PC-9 (cell line): ENCODE measurements around the gene FNDC3B. TPM values are rescaled to one million over a fixed set of nuclear protein-coding genes. Genes with fewer than 3 reads are reported as not detected.

ENCODE experiments used
- BruUV-seq: library from RNA; stranded (reverse); fragments of 400-500 nt; replicated peaks from 2 replicates; lab custom pipeline; 2021; lab: Mats Ljungman, UMichigan
- CTCF ChIA-PET: fragments of 300-600 bp; sonication (Branson Sonifier 250); formaldehyde crosslinking; loops from one replicate; lab custom pipeline; 2022; ENCODE audit warnings: antibody characterized with exemption; lab: Charles Lee
- POLR2A ChIA-PET: fragments of 300-600 bp; sonication (Branson Sonifier 250); formaldehyde crosslinking; loops from one replicate; lab custom pipeline; 2022; ENCODE audit warnings: antibody characterized with exemption; ENCODE audit not compliant: unreplicated experiment; lab: Charles Lee
- DNase-seq, 2 experiments: peaks; one replicate each; pipeline versions ENCODE4 v3.0.0 to v3.0.0-alpha.2; 2015 to 2022; ENCODE audit warnings: mixed read lengths in 1 of 2
- H2AFZ ChIP-seq: fragments of 200-600 bp; sonication (generic); 2 replicates; pipeline ENCODE4 v1.8.1; 2017; ENCODE audit warnings: antibody characterized with exemption
- H3F3A ChIP-seq: fragments of 200-600 bp; sonication (generic); 2 replicates; pipeline ENCODE4 v1.8.1; 2017; ENCODE audit warnings: antibody characterized with exemption, mild to moderate bottlenecking, low read depth; ENCODE audit not compliant: insufficient read depth
- H3K27ac ChIP-seq: fragments of 200-600 bp; sonication (generic); 2 replicates; pipeline ENCODE4 v1.6.1; 2016; ENCODE audit warnings: mixed run types
- H3K27me3 ChIP-seq: fragments of 200-600 bp; sonication (generic); 2 replicates; pipeline ENCODE4 v1.6.1; 2016; ENCODE audit warnings: low read depth, mixed run types; ENCODE audit not compliant: insufficient read depth
- H3K36me3 ChIP-seq: fragments of 200-600 bp; sonication (generic); 2 replicates; pipeline ENCODE4 v1.6.1; 2016; ENCODE audit warnings: low read depth, mixed run types
- H3K4me1 ChIP-seq: fragments of 200-600 bp; sonication (generic); replicated peaks from 2 replicates; pipeline ENCODE4 v1.6.1; 2016; ENCODE audit warnings: mixed run types; ENCODE audit not compliant: insufficient read depth
- H3K4me2 ChIP-seq: fragments of 200-600 bp; sonication (generic); 2 replicates; pipeline ENCODE4 v1.6.1; 2017; ENCODE audit warnings: mixed run types
- H3K4me3 ChIP-seq: fragments of 200-600 bp; sonication (generic); 2 replicates; pipeline ENCODE4 v1.6.1; 2016; ENCODE audit warnings: mixed run types
- H3K79me2 ChIP-seq: fragments of 200-600 bp; sonication (generic); 2 replicates; pipeline ENCODE4 v1.6.1; 2017; ENCODE audit warnings: low read depth, mixed run types
- H3K9me2 ChIP-seq: fragments of 200-600 bp; sonication (generic); 2 replicates; pipeline ENCODE4 v1.8.1; 2017; ENCODE audit warnings: mild to moderate bottlenecking; ENCODE audit not compliant: insufficient read depth
- H3K9me3 ChIP-seq: fragments of 200-600 bp; sonication (generic); 2 replicates; pipeline ENCODE4 v1.8.1; 2016; ENCODE audit warnings: low read depth; ENCODE audit not compliant: insufficient read depth
- H4K20me1 ChIP-seq: fragments of 200-600 bp; sonication (generic); 2 replicates; pipeline ENCODE4 v1.8.1; 2017; ENCODE audit not compliant: insufficient read depth
- EZH2 ChIP-seq: fragments of 200-600 bp; sonication (generic); IDR thresholded peaks from 2 replicates; pipeline ENCODE4 v1.8.0; 2017; ENCODE audit warnings: antibody characterized with exemption, low read depth
- intact Hi-C: fragments of 100-400 bp; cut with micrococcal nuclease; formaldehyde crosslinking; loops from one replicate; pipeline ENCODE4 v1.10.0; 2022; ENCODE audit not compliant: unreplicated experiment
- total RNA-seq: library from RNA; stranded (reverse); gene quantifications from 2 replicates; pipeline ENCODE4 v1.2.3, GENCODE V29; 2021
- TF ChIP-seq, protein P1 (sequence below): fragments of 200-600 bp; sonication (generic); conservative IDR thresholded peaks from 2 replicates; pipeline ENCODE4 v1.6.1; 2017; ENCODE audit warnings: mixed run types, antibody characterized with exemption, mild to moderate bottlenecking, moderate library complexity

FNDC3B gene
- total RNA-seq, 1 experiment from 2014 or later = 106 TPM

GRCh38 chr3:172343979-172344378, 304.6 kb downstream of the FNDC3B start:
- Histone ChIP-seq H3K4me2 (no peak overlapping the region), H3K27me3 (no peaks in the 10 kb centered on the region), H3K27ac (no peak overlapping the region), H3K36me3 (peaks cover 86% of the 10 kb centered on the region), H3F3A (peaks cover 70% of the 10 kb centered on the region), H3K4me1 (peaks cover 30% of the 10 kb centered on the region), H3K4me3 (no peak overlapping the region), H2AFZ (no peak overlapping the region), H4K20me1 (peaks cover 15% of the 10 kb centered on the region), H3K9me3 (no peaks in the 10 kb centered on the region), H3K79me2 (peaks cover 35% of the 10 kb centered on the region), H3K9me2 (no peaks in the 10 kb centered on the region)
- no peak for TF ChIP-seq EZH2
- TF ChIP-seq, protein P1, sequence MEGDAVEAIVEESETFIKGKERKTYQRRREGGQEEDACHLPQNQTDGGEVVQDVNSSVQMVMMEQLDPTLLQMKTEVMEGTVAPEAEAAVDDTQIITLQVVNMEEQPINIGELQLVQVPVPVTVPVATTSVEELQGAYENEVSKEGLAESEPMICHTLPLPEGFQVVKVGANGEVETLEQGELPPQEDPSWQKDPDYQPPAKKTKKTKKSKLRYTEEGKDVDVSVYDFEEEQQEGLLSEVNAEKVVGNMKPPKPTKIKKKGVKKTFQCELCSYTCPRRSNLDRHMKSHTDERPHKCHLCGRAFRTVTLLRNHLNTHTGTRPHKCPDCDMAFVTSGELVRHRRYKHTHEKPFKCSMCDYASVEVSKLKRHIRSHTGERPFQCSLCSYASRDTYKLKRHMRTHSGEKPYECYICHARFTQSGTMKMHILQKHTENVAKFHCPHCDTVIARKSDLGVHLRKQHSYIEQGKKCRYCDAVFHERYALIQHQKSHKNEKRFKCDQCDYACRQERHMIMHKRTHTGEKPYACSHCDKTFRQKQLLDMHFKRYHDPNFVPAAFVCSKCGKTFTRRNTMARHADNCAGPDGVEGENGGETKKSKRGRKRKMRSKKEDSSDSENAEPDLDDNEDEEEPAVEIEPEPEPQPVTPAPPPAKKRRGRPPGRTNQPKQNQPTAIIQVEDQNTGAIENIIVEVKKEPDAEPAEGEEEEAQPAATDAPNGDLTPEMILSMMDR = no peak
- intact Hi-C loops = loop anchor here (5.0 to 10.0 kb wide), 3 partner anchors 253 to 1289 kb away; no protein-coding TSS in a partner anchor
- DNase-seq = peak in 1 of 2 experiments; percentile 13
- ChIA-PET POLR2A (no interaction called here), CTCF (no interaction called here)
- BruUV-seq = no TSS peak

- peaks cover 10% of the 10 kb centered on the region for H4K20me1 ChIP-seq
- BruUV-seq = no TSS peak
- CTCF ChIA-PET = interaction anchor here (0.6 kb wide), 1 partner anchor 277 kb away, joined by 4 read pairs; no protein-coding TSS in a partner anchor
- no peaks in the 10 kb centered on the region for H3K9me3 ChIP-seq
- peaks cover 44% of the 10 kb centered on the region for H3K79me2 ChIP-seq
- H3K4me3 ChIP-seq = no peak overlapping the region
- peak in 1 of 2 experiments; percentile 12 for DNase-seq
- H2AFZ ChIP-seq = no peak overlapping the region
- H3F3A ChIP-seq = peaks cover 66% of the 10 kb centered on the region
- TF ChIP-seq, protein P1 = no peak
- no peak for TF ChIP-seq EZH2
- H3K27ac ChIP-seq = no peak overlapping the region
- no peak overlapping the region for H3K4me2 ChIP-seq
- no peaks in the 10 kb centered on the region for H3K27me3 ChIP-seq
- peaks cover 31% of the 10 kb centered on the region for H3K4me1 ChIP-seq
- POLR2A ChIA-PET = no interaction called here
- H3K36me3 ChIP-seq = peaks cover 93% of the 10 kb centered on the region
- H3K9me2 ChIP-seq = no peaks in the 10 kb centered on the region
- intact Hi-C loops = loop anchor here (10.0 kb wide), 1 partner anchor 1291 kb away; no protein-coding TSS in a partner anchor
These were observed 306.8 kb downstream of the FNDC3B start for GRCh38 chr3:172346161-172346560.

DNA sequence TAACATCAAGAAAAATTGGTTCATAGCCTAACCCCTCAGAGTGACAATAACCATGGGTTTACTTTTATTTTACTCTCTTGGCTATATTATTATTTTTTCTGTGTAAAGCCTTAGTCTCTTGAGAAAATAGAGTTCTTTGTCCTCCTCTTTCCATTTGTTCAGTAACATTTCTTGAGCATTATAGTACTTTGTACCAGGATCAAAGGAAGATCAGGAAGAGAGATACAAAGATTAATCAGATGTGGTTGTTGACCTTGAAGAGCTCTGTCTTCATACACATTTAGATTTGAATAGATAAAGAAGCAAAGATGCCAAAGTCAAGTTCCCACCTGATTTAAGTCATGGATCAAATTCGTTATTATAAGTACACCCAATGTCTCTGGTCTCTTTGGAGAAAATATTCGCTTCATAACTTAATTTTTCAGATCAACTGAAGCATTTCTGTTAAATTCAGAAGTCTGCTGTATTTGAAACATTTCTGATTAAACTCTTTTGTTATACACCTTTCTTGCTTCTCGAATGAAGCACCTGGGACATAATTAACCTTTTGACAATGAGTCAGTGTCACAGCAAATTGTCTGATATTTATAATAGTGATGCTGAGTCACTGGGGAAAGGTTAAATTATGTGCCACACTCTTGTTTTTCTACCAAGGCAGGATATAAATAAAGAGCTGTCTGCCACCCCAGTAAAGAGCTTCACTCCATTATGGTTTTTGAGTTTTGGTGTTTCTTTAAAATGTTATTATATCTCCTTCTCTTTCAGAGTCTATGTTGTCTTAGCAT, 308.7 kb downstream of the FNDC3B start:
- TF ChIP-seq EZH2 = no peak
- TF ChIP-seq, protein P1 = no peak
- intact Hi-C loops = loop anchor here (10.0 kb wide), 1 partner anchor 1293 kb away; no protein-coding TSS in a partner anchor
- peaks cover 38% of the 10 kb centered on the region for H3K79me2 ChIP-seq
- H3F3A ChIP-seq = peaks cover 72% of the 10 kb centered on the region
- POLR2A ChIA-PET = interaction anchor here (0.6 to 0.8 kb wide), 5 partner anchors 223 to 585 kb away, joined by 3 to 11 read pairs (median 3); no protein-coding TSS in a partner anchor
- H2AFZ ChIP-seq = no peak overlapping the region
- H4K20me1 ChIP-seq = no peaks in the 10 kb centered on the region; the same call in 1 of the 2 replicates
- no peak overlapping the region for H3K4me3 ChIP-seq
- H3K4me1 ChIP-seq = peaks cover 31% of the 10 kb centered on the region
- H3K27me3 ChIP-seq = no peaks in the 10 kb centered on the region
- DNase-seq = peak in 1 of 2 experiments; percentile 74
- H3K9me3 ChIP-seq = no peaks in the 10 kb centered on the region
- CTCF ChIA-PET = interaction anchor here (0.5 to 1.0 kb wide), 6 partner anchors 114 to 652 kb away, joined by 3 to 9 read pairs (median 6); no protein-coding TSS in a partner anchor
- no peaks in the 10 kb centered on the region for H3K9me2 ChIP-seq
- H3K36me3 ChIP-seq = peaks cover 93% of the 10 kb centered on the region
- peak overlapping the region; percentile 68 for H3K27ac ChIP-seq
- BruUV-seq = no TSS peak
- H3K4me2 ChIP-seq = peak overlapping the region; percentile 44
